ENCODE results near the gene EOGT. TPM values are rescaled to one million over a fixed set of nuclear protein-coding genes. Genes with fewer than 3 reads are reported as not detected.

Gene EOGT
- total RNA-seq, 4 donors from 2014 or later = 12.0 to 22.4 (median 18.7) TPM

- Histone ChIP-seq H3K36me3 (peaks cover 0 to 87% (median 43%) of the 10 kb centered on the region in 4 donors), H3K9me3 (no peaks in the 10 kb centered on the region), H3K27ac (no peak overlapping the region), H3K4me1 (no peaks in the 10 kb centered on the region), H3K27me3 (no peaks in the 10 kb centered on the region), H3K4me3 (no peak overlapping the region)
- WGBS, 2 donors (ENCODE audit: low coverage in 1 of 2) = 84% methylated on average over 7 of the region's 7 CpGs
- TF ChIP-seq POLR2A (IDR thresholded peaks at IDR 0.05) (no peak), EP300 (IDR thresholded peaks at IDR 0.05; ENCODE audit: low read depth) (no peak), CTCF (IDR thresholded peaks at IDR 0.05) (no peak), POLR2AphosphoS5 (IDR thresholded peaks at IDR 0.05) (no peak)
- in situ Hi-C loops (cut with MboI; ENCODE audit: low pct_ligation_motif_present in 1 of 4, low pct_unique_long_range_greater_than_20kb in 1 of 4, low sequenced_read_pairs in 3 of 4) = no loop called here
- DNase-seq = no peak
- intact Hi-C loops (cut with DNase I; ENCODE audit: low total_unique reads) = no loop called here
Measured at GRCh38 chr3:69033470-69033869, 20.0 kb upstream of the EOGT start.

GRCh38 chr3:69032737-69033136 lies 19.3 kb upstream of the EOGT start:
- Histone ChIP-seq H3K27me3 (no peaks in the 10 kb centered on the region), H3K27ac (no peak overlapping the region), H3K9me3 (no peaks in the 10 kb centered on the region), H3K36me3 (peaks cover 0 to 86% (median 42%) of the 10 kb centered on the region in 4 donors), H3K4me3 (no peak overlapping the region), H3K4me1 (no peaks in the 10 kb centered on the region)
- WGBS, 2 donors (ENCODE audit: low coverage in 1 of 2) = 97% methylated on average over 3 to 9 of the region's 9 CpGs
- TF ChIP-seq POLR2A (IDR thresholded peaks at IDR 0.05) (no peak), EP300 (IDR thresholded peaks at IDR 0.05; ENCODE audit: low read depth) (no peak), CTCF (IDR thresholded peaks at IDR 0.05) (no peak), POLR2AphosphoS5 (IDR thresholded peaks at IDR 0.05) (no peak)
- intact Hi-C loops (cut with DNase I; ENCODE audit: low total_unique reads) (no loop called here), in situ Hi-C loops (cut with MboI; ENCODE audit: low pct_ligation_motif_present in 1 of 4, low pct_unique_long_range_greater_than_20kb in 1 of 4, low sequenced_read_pairs in 3 of 4) (no loop called here)
- DNase-seq = no peak

GRCh38 chr3:69032142-69032541 lies 18.7 kb upstream of the EOGT start:
- no peak for DNase-seq
- Histone ChIP-seq H3K27me3 (no peaks in the 10 kb centered on the region), H3K4me1 (no peaks in the 10 kb centered on the region), H3K9me3 (no peaks in the 10 kb centered on the region), H3K36me3 (peaks cover 0 to 86% (median 39%) of the 10 kb centered on the region in 4 donors), H3K27ac (no peak overlapping the region), H3K4me3 (no peak overlapping the region)
- TF ChIP-seq POLR2A (IDR thresholded peaks at IDR 0.05) = no peak
- in situ Hi-C loops (cut with MboI; ENCODE audit: low pct_ligation_motif_present in 1 of 4, low pct_unique_long_range_greater_than_20kb in 1 of 4, low sequenced_read_pairs in 3 of 4) (no loop called here), intact Hi-C loops (cut with DNase I; ENCODE audit: low total_unique reads) (no loop called here)
- WGBS, 2 donors (ENCODE audit: low coverage in 1 of 2) = 88 to 95% methylated on average over 1 to 2 of the region's 2 CpGs

GRCh38 chr3:69031635-69032034 lies 18.2 kb upstream of the EOGT start:
- peaks cover 0 to 90% (median 40%) of the 10 kb centered on the region in 4 donors for H3K36me3 ChIP-seq

More at GRCh38 chr3:69031635-69032034, 18.2 kb upstream of the EOGT start:
- in situ Hi-C loops (cut with MboI; ENCODE audit: low pct_ligation_motif_present in 1 of 4, low pct_unique_long_range_greater_than_20kb in 1 of 4, low sequenced_read_pairs in 3 of 4) = no loop called here
- Histone ChIP-seq H3K4me1 (no peaks in the 10 kb centered on the region), H3K27ac (no peak overlapping the region), H3K4me3 (no peak overlapping the region), H3K9me3 (no peaks in the 10 kb centered on the region), H3K27me3 (no peaks in the 10 kb centered on the region)
- TF ChIP-seq EP300 (IDR thresholded peaks at IDR 0.05; ENCODE audit: low read depth) = no peak
- TF ChIP-seq CTCF (IDR thresholded peaks at IDR 0.05) = no peak
- TF ChIP-seq POLR2AphosphoS5 (IDR thresholded peaks at IDR 0.05) = no peak
- TF ChIP-seq POLR2A (IDR thresholded peaks at IDR 0.05) = no peak
- intact Hi-C loops (cut with DNase I; ENCODE audit: low total_unique reads) = no loop called here
- WGBS, 2 donors (ENCODE audit: low coverage in 1 of 2) = 84 to 92% methylated on average over 1 of the region's 1 CpG
- no peak for DNase-seq

Measured in transverse colon (tissue), 4 donors.